Suprapubic skin (tissue), 3 donors: Measurements from ENCODE around the gene IFIT5.

Source experiments
- EP300 ChIP-seq: sonication (generic); formaldehyde crosslinking; IDR thresholded peaks from one replicate; pipeline ENCODE4 v1.6.1; 2017; ENCODE audit warnings: antibody characterized with exemption
- POLR2A ChIP-seq, 2 donors: fragments of 450-650 bp; IDR thresholded peaks; one replicate each; pipeline ENCODE4 v1.6.1; 2017; ENCODE audit warnings: antibody characterized with exemption in 2 of 2, mild to moderate bottlenecking in 2 of 2, moderate library complexity in 2 of 2
- TF ChIP-seq, protein P1 (sequence below), 2 donors: fragments of 200-600 bp in 1 of 2; fragments of 450-650 bp in 1 of 2; sonication (generic) in 1 of 2; IDR thresholded peaks; one replicate each; pipeline ENCODE4 v1.5.1; 2016 to 2019; ENCODE audit warnings: antibody characterized with exemption in 2 of 2, mild to moderate bottlenecking in 1 of 2, moderate library complexity in 1 of 2

DNA sequence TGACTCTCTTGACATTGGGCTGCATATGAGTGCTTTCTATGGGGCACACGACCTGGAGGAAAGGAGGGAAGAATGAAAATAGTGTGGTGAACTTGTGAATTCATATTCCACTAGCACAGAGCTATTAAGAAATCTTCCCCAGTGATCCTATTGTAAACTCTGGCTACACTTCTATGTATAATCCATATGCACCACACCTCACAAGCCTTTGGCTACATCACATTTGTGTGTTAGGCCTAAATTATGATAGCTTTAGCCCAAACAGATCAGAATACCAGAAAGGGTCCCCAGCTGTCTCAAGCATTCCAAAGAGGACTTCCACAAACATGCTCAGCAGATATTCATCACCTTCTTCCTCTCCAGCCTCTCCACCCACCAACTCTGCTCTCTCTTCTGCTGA, 46.2 kb upstream of the IFIT5 start:
- TF ChIP-seq, protein P1, sequence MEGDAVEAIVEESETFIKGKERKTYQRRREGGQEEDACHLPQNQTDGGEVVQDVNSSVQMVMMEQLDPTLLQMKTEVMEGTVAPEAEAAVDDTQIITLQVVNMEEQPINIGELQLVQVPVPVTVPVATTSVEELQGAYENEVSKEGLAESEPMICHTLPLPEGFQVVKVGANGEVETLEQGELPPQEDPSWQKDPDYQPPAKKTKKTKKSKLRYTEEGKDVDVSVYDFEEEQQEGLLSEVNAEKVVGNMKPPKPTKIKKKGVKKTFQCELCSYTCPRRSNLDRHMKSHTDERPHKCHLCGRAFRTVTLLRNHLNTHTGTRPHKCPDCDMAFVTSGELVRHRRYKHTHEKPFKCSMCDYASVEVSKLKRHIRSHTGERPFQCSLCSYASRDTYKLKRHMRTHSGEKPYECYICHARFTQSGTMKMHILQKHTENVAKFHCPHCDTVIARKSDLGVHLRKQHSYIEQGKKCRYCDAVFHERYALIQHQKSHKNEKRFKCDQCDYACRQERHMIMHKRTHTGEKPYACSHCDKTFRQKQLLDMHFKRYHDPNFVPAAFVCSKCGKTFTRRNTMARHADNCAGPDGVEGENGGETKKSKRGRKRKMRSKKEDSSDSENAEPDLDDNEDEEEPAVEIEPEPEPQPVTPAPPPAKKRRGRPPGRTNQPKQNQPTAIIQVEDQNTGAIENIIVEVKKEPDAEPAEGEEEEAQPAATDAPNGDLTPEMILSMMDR (IDR thresholded peaks at IDR 0.05), result no peak
- no peak for TF ChIP-seq POLR2A (IDR thresholded peaks at IDR 0.05)
- TF ChIP-seq EP300, result no peak
